H9 (cell line): ENCODE data around the gene ACACB. TPM values are rescaled to one million over a fixed set of nuclear protein-coding genes. Genes with fewer than 3 reads are reported as not detected.

ENCODE experiments used
- DNase-seq: peaks from one replicate; pipeline ENCODE4 v3.0.0-alpha.2; 2017
- H2AFZ ChIP-seq: one replicate; pipeline ENCODE4 v1.6.1; 2013; ENCODE audit warnings: mild to moderate bottlenecking, low read length, control low read depth, moderate library complexity
- H2AK5ac ChIP-seq: 2 replicates; pipeline ENCODE4 v1.6.1; 2013; ENCODE audit warnings: low read length, control low read depth, mixed read lengths; ENCODE audit not compliant: insufficient read length
- H2BK120ac ChIP-seq: one replicate; pipeline ENCODE4 v1.6.1; 2013; ENCODE audit warnings: low read depth, mild to moderate bottlenecking, low read length, control low read depth, inconsistent platforms; ENCODE audit not compliant: poor library complexity, severe bottlenecking
- H2BK12ac ChIP-seq: 2 replicates; pipeline ENCODE4 v1.6.1; 2013; ENCODE audit warnings: low read length, control low read depth, mixed read lengths, low read depth; ENCODE audit not compliant: insufficient read length
- H2BK15ac ChIP-seq: 2 replicates; pipeline ENCODE4 v1.6.1; 2013; ENCODE audit warnings: low read depth, low read length, control low read depth
- H2BK20ac ChIP-seq: one replicate; pipeline ENCODE4 v1.6.1; 2013; ENCODE audit warnings: low read depth, mild to moderate bottlenecking, low read length, control low read depth, inconsistent platforms; ENCODE audit not compliant: poor library complexity, severe bottlenecking
- H2BK5ac ChIP-seq: 2 replicates; pipeline ENCODE4 v1.6.1; 2013; ENCODE audit warnings: low read length, control low read depth, mixed read lengths; ENCODE audit not compliant: insufficient read length
- H3K14ac ChIP-seq: 2 replicates; pipeline ENCODE4 v1.6.1; 2013; ENCODE audit warnings: low read length, control low read depth; ENCODE audit not compliant: insufficient read depth
- H3K18ac ChIP-seq: 2 replicates; pipeline ENCODE4 v1.6.1; 2013; ENCODE audit warnings: low read depth, mild to moderate bottlenecking, mixed read lengths, low read length, control low read depth; ENCODE audit not compliant: insufficient read length
- H3K23ac ChIP-seq: 2 replicates; pipeline ENCODE4 v1.6.1; 2013; ENCODE audit warnings: low read length, control low read depth, mixed read lengths, low read depth; ENCODE audit not compliant: insufficient read length
- H3K23me2 ChIP-seq: 2 replicates; pipeline ENCODE4 v1.6.1; 2013; ENCODE audit warnings: low read depth, mild to moderate bottlenecking, mixed read lengths, low read length, control low read depth; ENCODE audit not compliant: insufficient read length, poor library complexity, severe bottlenecking
- H3K27ac ChIP-seq: 2 replicates; pipeline ENCODE4 v1.5.1; 2013; ENCODE audit warnings: low read length, control low read depth, mixed read lengths, low read depth; ENCODE audit not compliant: insufficient read length
- H3K27me3 ChIP-seq: 2 replicates; pipeline ENCODE4 v1.6.1; 2013; ENCODE audit warnings: low read length, control low read depth, inconsistent platforms; ENCODE audit not compliant: insufficient read depth
- H3K4ac ChIP-seq: 2 replicates; pipeline ENCODE4 v1.6.1; 2013; ENCODE audit warnings: low read depth, mild to moderate bottlenecking, control low read depth, inconsistent platforms, low read length, moderate library complexity
- H3K4me1 ChIP-seq: 2 replicates; pipeline ENCODE4 v1.6.1; 2013; ENCODE audit warnings: low read length, control low read depth, inconsistent platforms; ENCODE audit not compliant: insufficient read depth
- H3K4me2 ChIP-seq: 2 replicates; pipeline ENCODE4 v1.6.1; 2013; ENCODE audit warnings: low read length, control low read depth, mixed read lengths; ENCODE audit not compliant: insufficient read length, insufficient read depth
- H3K56ac ChIP-seq: 2 replicates; pipeline ENCODE4 v1.6.1; 2013; ENCODE audit warnings: low read depth, mild to moderate bottlenecking, mixed read lengths, low read length, control low read depth; ENCODE audit not compliant: insufficient read length
- H3K79me1 ChIP-seq: 2 replicates; pipeline ENCODE4 v1.6.1; 2013; ENCODE audit warnings: low read depth, mild to moderate bottlenecking, moderate library complexity, low read length, control low read depth, inconsistent platforms; ENCODE audit not compliant: insufficient read depth, poor library complexity, severe bottlenecking
- H3K79me2 ChIP-seq: 2 replicates; pipeline ENCODE4 v1.6.1; 2013; ENCODE audit warnings: low read length, control low read depth, inconsistent platforms; ENCODE audit not compliant: insufficient read depth
- H3K9ac ChIP-seq: 2 replicates; pipeline ENCODE4 v1.6.1; 2013; ENCODE audit warnings: low read length, control low read depth, mixed read lengths; ENCODE audit not compliant: insufficient read length; ENCODE audit errors: extremely low read depth
- H3K9me3 ChIP-seq: one replicate; pipeline ENCODE4 v1.6.1; 2013; ENCODE audit warnings: low read depth, low read length, inconsistent platforms; ENCODE audit not compliant: control insufficient read depth
- H3T11ph ChIP-seq: one replicate; pipeline ENCODE4 v1.6.1; 2013; ENCODE audit warnings: mild to moderate bottlenecking, low read length, control low read depth, inconsistent platforms
- H4K20me1 ChIP-seq: one replicate; pipeline ENCODE4 v1.6.1; 2013; ENCODE audit not compliant: control insufficient read depth, insufficient read length, insufficient read depth
- H4K5ac ChIP-seq: 2 replicates; pipeline ENCODE4 v1.6.1; 2013; ENCODE audit warnings: low read depth, mild to moderate bottlenecking, mixed read lengths, low read length, control low read depth; ENCODE audit not compliant: insufficient read length
- H4K8ac ChIP-seq: replicated peaks from 2 replicates; pipeline ENCODE4 v1.6.1; 2013; ENCODE audit warnings: low read length, control low read depth, mixed read lengths, low read depth; ENCODE audit not compliant: insufficient read length
- H4K91ac ChIP-seq: 2 replicates; pipeline ENCODE4 v1.6.1; 2013; ENCODE audit warnings: low read depth, mild to moderate bottlenecking, moderate library complexity, mixed read lengths, low read length, control low read depth; ENCODE audit not compliant: insufficient read length
- H3K27ac Mint-ChIP-seq, 3 experiments: 2 replicates in 2 of 3; 3 replicates in 1 of 3; pipeline ENCODE4 v1.8.0; 2020 to 2021; ENCODE audit warnings: mixed read lengths in 3 of 3, mild to moderate bottlenecking in 1 of 3, moderate library complexity in 1 of 3
- H3K27me3 Mint-ChIP-seq: 2 replicates; pipeline ENCODE4 v1.8.0; 2021; ENCODE audit warnings: low read depth, mild to moderate bottlenecking, moderate library complexity, mixed read lengths
- H3K36me3 Mint-ChIP-seq, 3 experiments: 2 replicates in 2 of 3; 3 replicates in 1 of 3; pipeline ENCODE4 v1.8.0; 2020 to 2021; ENCODE audit warnings: low read depth in 3 of 3, mixed read lengths in 3 of 3; ENCODE audit not compliant: insufficient read depth in 1 of 3
- H3K4me1 Mint-ChIP-seq, 2 experiments: 2 replicates each; pipeline ENCODE4 v1.8.0; 2020; ENCODE audit warnings: mixed read lengths in 2 of 2
- H3K4me3 Mint-ChIP-seq, 2 experiments: 2 replicates in 1 of 2; 3 replicates in 1 of 2; pipeline ENCODE4 v1.8.0; 2020 to 2021; ENCODE audit warnings: mild to moderate bottlenecking in 2 of 2, mixed read lengths in 2 of 2, moderate library complexity in 1 of 2
- H3K9me3 Mint-ChIP-seq, 2 experiments: 2 replicates in 1 of 2; 3 replicates in 1 of 2; pipeline ENCODE4 v1.8.0; 2020; ENCODE audit warnings: mild to moderate bottlenecking in 2 of 2, mixed read lengths in 2 of 2, moderate library complexity in 1 of 2
- WGBS: extraction: QIAGEN DNeasy Blood & Tissue Kit; methylation state at CpG from one replicate; pipeline ENCODE4 v1.1.7; 2013; ENCODE audit warnings: missing lambda C conversion rate, low lambda C conversion rate, mixed read lengths; ENCODE audit not compliant: insufficient read length; ENCODE audit errors: extremely low coverage; 5-methylcytosine and 5-hydroxymethylcytosine counted together
- total RNA-seq: library from RNA; stranded (reverse); gene quantifications from 2 replicates; pipeline ENCODE4 v1.2.1, GENCODE V29; 2021
- TF ChIP-seq, protein P1 (sequence below): fragments of 200-600 bp; sonication (generic); conservative IDR thresholded peaks from 3 replicates; pipeline ENCODE4 v1.8.0; 2021; ENCODE audit warnings: antibody characterized with exemption, mild to moderate bottlenecking

Gene ACACB
- total RNA-seq, 1 experiment from 2014 or later = 14.2 TPM

DNA sequence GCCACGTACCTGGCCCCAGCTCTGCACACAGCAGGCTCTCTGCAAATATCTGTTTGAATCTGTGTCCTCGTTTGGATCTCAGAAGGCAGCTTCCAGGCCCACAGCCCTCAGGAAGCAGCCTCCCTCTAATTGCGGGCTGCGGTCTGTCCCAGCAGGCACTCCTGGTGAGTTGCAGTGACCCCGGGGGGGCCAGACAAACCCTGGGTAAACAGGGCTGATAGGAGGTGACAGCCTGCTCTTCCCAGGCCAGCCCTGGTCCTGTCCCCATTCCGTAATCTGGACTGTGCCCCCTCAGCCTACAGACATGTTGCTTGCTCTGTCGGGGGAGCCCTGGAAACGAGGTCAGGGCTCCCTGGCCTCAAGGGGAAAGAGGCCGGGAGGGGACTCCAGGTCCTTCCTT, 190.7 kb downstream of the ACACB start:
- H2BK20ac ChIP-seq = no peak overlapping the region
- H2BK5ac ChIP-seq = no peak overlapping the region
- no peak overlapping the region for H3K4me2 ChIP-seq
- Mint-ChIP-seq H3K27ac (no peak overlapping the region), H3K27me3 (peaks cover 70% of the 10 kb centered on the region), H3K36me3 (no peaks in the 10 kb centered on the region; a peak in 1 of 7 replicates), H3K9me3 (no peaks in the 10 kb centered on the region), H3K4me1 (peaks cover 12 to 16% of the 10 kb centered on the region in 2 experiments), H3K4me3 (no peak overlapping the region)
- H4K8ac ChIP-seq = no peak overlapping the region
- no peaks in the 10 kb centered on the region for H3K4me1 ChIP-seq
- H4K91ac ChIP-seq = no peak overlapping the region
- DNase-seq = no peak
- no peak overlapping the region for H2BK120ac ChIP-seq
- no peak overlapping the region for H3K14ac ChIP-seq
- H3K27me3 ChIP-seq = peaks cover 32% of the 10 kb centered on the region
- TF ChIP-seq, protein P1, sequence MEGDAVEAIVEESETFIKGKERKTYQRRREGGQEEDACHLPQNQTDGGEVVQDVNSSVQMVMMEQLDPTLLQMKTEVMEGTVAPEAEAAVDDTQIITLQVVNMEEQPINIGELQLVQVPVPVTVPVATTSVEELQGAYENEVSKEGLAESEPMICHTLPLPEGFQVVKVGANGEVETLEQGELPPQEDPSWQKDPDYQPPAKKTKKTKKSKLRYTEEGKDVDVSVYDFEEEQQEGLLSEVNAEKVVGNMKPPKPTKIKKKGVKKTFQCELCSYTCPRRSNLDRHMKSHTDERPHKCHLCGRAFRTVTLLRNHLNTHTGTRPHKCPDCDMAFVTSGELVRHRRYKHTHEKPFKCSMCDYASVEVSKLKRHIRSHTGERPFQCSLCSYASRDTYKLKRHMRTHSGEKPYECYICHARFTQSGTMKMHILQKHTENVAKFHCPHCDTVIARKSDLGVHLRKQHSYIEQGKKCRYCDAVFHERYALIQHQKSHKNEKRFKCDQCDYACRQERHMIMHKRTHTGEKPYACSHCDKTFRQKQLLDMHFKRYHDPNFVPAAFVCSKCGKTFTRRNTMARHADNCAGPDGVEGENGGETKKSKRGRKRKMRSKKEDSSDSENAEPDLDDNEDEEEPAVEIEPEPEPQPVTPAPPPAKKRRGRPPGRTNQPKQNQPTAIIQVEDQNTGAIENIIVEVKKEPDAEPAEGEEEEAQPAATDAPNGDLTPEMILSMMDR = no peak
- no peak overlapping the region for H3K18ac ChIP-seq
- H3T11ph ChIP-seq = no peak overlapping the region
- H4K5ac ChIP-seq = no peak overlapping the region
- no peak overlapping the region for H3K4ac ChIP-seq
- no peaks in the 10 kb centered on the region for H3K79me2 ChIP-seq
- no peak overlapping the region for H3K9ac ChIP-seq
- H3K56ac ChIP-seq = no peak overlapping the region
- H2BK15ac ChIP-seq = no peak overlapping the region
- H2BK12ac ChIP-seq = no peak overlapping the region
- no CpG with 5 or more reads among the region's 9 CpGs for WGBS
- no peaks in the 10 kb centered on the region for H4K20me1 ChIP-seq
- H2AK5ac ChIP-seq = no peak overlapping the region
- no peak overlapping the region for H2AFZ ChIP-seq
- peaks cover 13% of the 10 kb centered on the region for H3K23me2 ChIP-seq
- H3K27ac ChIP-seq = no peak overlapping the region
- no peaks in the 10 kb centered on the region for H3K9me3 ChIP-seq
- no peaks in the 10 kb centered on the region for H3K79me1 ChIP-seq
- no peak overlapping the region for H3K23ac ChIP-seq
